Fibroblast of lung (primary cell): ENCODE data around the gene SETBP1. TPM values are rescaled to one million over a fixed set of nuclear protein-coding genes. Genes with fewer than 3 reads are reported as not detected.

Experiments
- DNase-seq, 2 donors: peaks; one replicate each; pipeline versions ENCODE4 v3.0.0 to v3.0.0-alpha.2; 2010; ENCODE audit warnings: low read depth in 2 of 2
- H2AFZ ChIP-seq: 2 replicates; pipeline ENCODE4 v1.5.1; 2012; ENCODE audit warnings: low read length, control low read depth, inconsistent platforms
- H3K27ac ChIP-seq: 2 replicates; pipeline ENCODE4 v1.5.1; 2011; ENCODE audit warnings: low read length, control low read depth; ENCODE audit not compliant: insufficient read depth
- H3K27me3 ChIP-seq: 2 replicates; pipeline ENCODE4 v1.5.1; 2011; ENCODE audit warnings: mild to moderate bottlenecking, low read length; ENCODE audit not compliant: control insufficient read depth, insufficient read depth
- H3K36me3 ChIP-seq: 2 replicates; pipeline ENCODE4 v1.5.1; 2011; ENCODE audit warnings: low read length; ENCODE audit not compliant: control insufficient read depth, insufficient read depth
- H3K4me1 ChIP-seq: 2 replicates; pipeline ENCODE4 v1.5.1; 2011; ENCODE audit warnings: low read length; ENCODE audit not compliant: control insufficient read depth, insufficient read depth; ENCODE audit errors: extremely low read depth
- H3K4me2 ChIP-seq: 2 replicates; pipeline ENCODE4 v1.5.1; 2011; ENCODE audit warnings: low read length, control low read depth; ENCODE audit not compliant: insufficient read depth; ENCODE audit errors: extremely low read depth
- H3K4me3 ChIP-seq, 4 experiments: fragments of 200-600 bp in 1 of 4; sonication (generic) in 1 of 4; replicated peaks in 1 of 4; 2 replicates each; pipeline ENCODE4 v1.5.1; 2011 to 2016; ENCODE audit warnings: low read length in 4 of 4, low read depth in 3 of 4, mild to moderate bottlenecking in 3 of 4, control low read depth in 2 of 4, inconsistent platforms in 1 of 4, mixed read lengths in 1 of 4; ENCODE audit not compliant: insufficient read depth in 1 of 4; ENCODE audit errors: control extremely low read depth in 1 of 4
- H3K79me2 ChIP-seq: 2 replicates; pipeline ENCODE4 v1.5.1; 2012; ENCODE audit warnings: mild to moderate bottlenecking, low read length, inconsistent platforms; ENCODE audit not compliant: control insufficient read depth, insufficient read depth
- H3K9ac ChIP-seq: 2 replicates; pipeline ENCODE4 v1.5.1; 2011; ENCODE audit warnings: mild to moderate bottlenecking, low read length, control low read depth; ENCODE audit not compliant: insufficient read depth
- H3K9me3 ChIP-seq: 2 replicates; pipeline ENCODE4 v1.5.1; 2012; ENCODE audit warnings: low read depth, low read length; ENCODE audit not compliant: control insufficient read depth, insufficient read depth
- H4K20me1 ChIP-seq: 2 replicates; pipeline ENCODE4 v1.5.1; 2011; ENCODE audit warnings: low read length; ENCODE audit not compliant: control insufficient read depth, insufficient read depth; ENCODE audit errors: extremely low read depth
- EZH2 ChIP-seq: IDR thresholded peaks from 2 replicates; pipeline ENCODE4 v1.5.1; 2012; ENCODE audit warnings: low read length, control low read depth, mild to moderate bottlenecking; ENCODE audit errors: missing control alignments
- polyA plus RNA-seq, 2 donors: library from polyadenylated mRNA; depleted of rRNA in 1 of 2; stranded (reverse) in 1 of 2; unstranded in 1 of 2; fragments of >200 nt; gene quantifications; 2 replicates each; pipeline ENCODE4 v1.2.1, GENCODE V29; 2011 to 2012; ENCODE audit warnings: missing spikeins in 1 of 2
- total RNA-seq: library from RNA; depleted of rRNA; stranded (reverse); fragments of >200 nt; gene quantifications from 2 replicates; pipeline ENCODE4 v1.2.1, GENCODE V29; 2014
- TF ChIP-seq, protein P1 (sequence below), 2 donors: IDR thresholded peaks in 1 of 2; conservative IDR thresholded peaks in 1 of 2; 1 replicate in 1 of 2; 2 replicates in 1 of 2; pipeline ENCODE4 v1.5.1; 2011 to 2012; ENCODE audit warnings: low read length in 2 of 2, control low read depth in 1 of 2, inconsistent platforms in 1 of 2, low read depth in 1 of 2, mild to moderate bottlenecking in 1 of 2

The SETBP1 gene
- total and polyA plus RNA-seq, 2 donors (not counting 1 experiment from before 2014, with no cell fraction given), result 4.5 to 5.4 TPM

- no peak for TF ChIP-seq EZH2
- TF ChIP-seq, protein P1, sequence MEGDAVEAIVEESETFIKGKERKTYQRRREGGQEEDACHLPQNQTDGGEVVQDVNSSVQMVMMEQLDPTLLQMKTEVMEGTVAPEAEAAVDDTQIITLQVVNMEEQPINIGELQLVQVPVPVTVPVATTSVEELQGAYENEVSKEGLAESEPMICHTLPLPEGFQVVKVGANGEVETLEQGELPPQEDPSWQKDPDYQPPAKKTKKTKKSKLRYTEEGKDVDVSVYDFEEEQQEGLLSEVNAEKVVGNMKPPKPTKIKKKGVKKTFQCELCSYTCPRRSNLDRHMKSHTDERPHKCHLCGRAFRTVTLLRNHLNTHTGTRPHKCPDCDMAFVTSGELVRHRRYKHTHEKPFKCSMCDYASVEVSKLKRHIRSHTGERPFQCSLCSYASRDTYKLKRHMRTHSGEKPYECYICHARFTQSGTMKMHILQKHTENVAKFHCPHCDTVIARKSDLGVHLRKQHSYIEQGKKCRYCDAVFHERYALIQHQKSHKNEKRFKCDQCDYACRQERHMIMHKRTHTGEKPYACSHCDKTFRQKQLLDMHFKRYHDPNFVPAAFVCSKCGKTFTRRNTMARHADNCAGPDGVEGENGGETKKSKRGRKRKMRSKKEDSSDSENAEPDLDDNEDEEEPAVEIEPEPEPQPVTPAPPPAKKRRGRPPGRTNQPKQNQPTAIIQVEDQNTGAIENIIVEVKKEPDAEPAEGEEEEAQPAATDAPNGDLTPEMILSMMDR (conservative IDR thresholded peaks at IDR 0.05 in 1 of 2, IDR thresholded peaks at IDR 0.05 in 1 of 2; ENCODE audit: low read depth in 1 of 2, low read length in 2 of 2), result no peak
- no peaks in the 10 kb centered on the region for H3K79me2 ChIP-seq
These were observed 60.4 kb downstream of the SETBP1 start for GRCh38 chr18:44741085-44741484.

GRCh38 chr18:44741511-44741910 lies 60.8 kb downstream of the SETBP1 start:
- TF ChIP-seq, protein P1 (conservative IDR thresholded peaks at IDR 0.05 in 1 of 2, IDR thresholded peaks at IDR 0.05 in 1 of 2; ENCODE audit: low read depth in 1 of 2, low read length in 2 of 2), result no peak
- TF ChIP-seq EZH2, result no peak
- Histone ChIP-seq H3K79me2 (no peaks in the 10 kb centered on the region), H3K4me1 (peaks cover 3% of the 10 kb centered on the region), H3K27ac (no peak overlapping the region), H4K20me1 (no peaks in the 10 kb centered on the region), H3K36me3 (no peaks in the 10 kb centered on the region), H3K27me3 (no peaks in the 10 kb centered on the region), H3K4me2 (no peak overlapping the region), H3K4me3 (no peak overlapping the region), H3K9ac (no peak overlapping the region), H3K9me3 (no peaks in the 10 kb centered on the region), H2AFZ (no peak overlapping the region)
- DNase-seq, result no peak

More at GRCh38 chr18:44741085-44741484, 60.4 kb downstream of the SETBP1 start:
- Histone ChIP-seq H4K20me1 (no peaks in the 10 kb centered on the region), H3K27ac (no peak overlapping the region), H3K9ac (no peak overlapping the region), H3K4me3 (no peak overlapping the region), H3K36me3 (no peaks in the 10 kb centered on the region), H2AFZ (no peak overlapping the region), H3K4me2 (no peak overlapping the region), H3K4me1 (peaks cover 3% of the 10 kb centered on the region), H3K27me3 (no peaks in the 10 kb centered on the region), H3K9me3 (no peaks in the 10 kb centered on the region)
- no peak for DNase-seq

GRCh38 chr18:44742126-44742525 lies 61.4 kb downstream of the SETBP1 start:
- no peaks in the 10 kb centered on the region for H3K27me3 ChIP-seq
- no peaks in the 10 kb centered on the region for H3K79me2 ChIP-seq

More at GRCh38 chr18:44742126-44742525, 61.4 kb downstream of the SETBP1 start:
- H3K27ac ChIP-seq, result no peak overlapping the region
- TF ChIP-seq, protein P1 (conservative IDR thresholded peaks at IDR 0.05 in 1 of 2, IDR thresholded peaks at IDR 0.05 in 1 of 2; ENCODE audit: low read depth in 1 of 2, low read length in 2 of 2), result no peak
- no peak for TF ChIP-seq EZH2
- no peaks in the 10 kb centered on the region for H3K36me3 ChIP-seq
- H3K4me3 ChIP-seq, result no peak overlapping the region
- no peak overlapping the region for H3K4me2 ChIP-seq
- no peak for DNase-seq
- no peaks in the 10 kb centered on the region for H4K20me1 ChIP-seq
- no peaks in the 10 kb centered on the region for H3K9me3 ChIP-seq
- H2AFZ ChIP-seq, result no peak overlapping the region
- no peak overlapping the region for H3K9ac ChIP-seq
- peaks cover 3% of the 10 kb centered on the region for H3K4me1 ChIP-seq
